Esophagus muscularis mucosa (tissue), 4 donors: ENCODE results near the gene CROCC2. TPM values are rescaled to one million over a fixed set of nuclear protein-coding genes. Genes with fewer than 3 reads are reported as not detected.

Source experiments
- DNase-seq: peaks from one replicate; pipeline ENCODE4 v3.0.0-alpha.2; 2017; ENCODE audit errors: extremely low spot score
- H3K27ac ChIP-seq, 4 donors: fragments of 200-600 bp; sonication (generic); replicated peaks in 1 of 4; 1 replicate in 3 of 4; 2 replicates in 1 of 4; pipeline ENCODE4 v1.5.1; 2016 to 2019; ENCODE audit warnings: mild to moderate bottlenecking in 1 of 4
- H3K27me3 ChIP-seq, 4 donors: fragments of 200-600 bp; sonication (generic); one replicate each; pipeline versions ENCODE4 v1.5.1 to v1.6.0; 2016 to 2019
- H3K36me3 ChIP-seq, 4 donors: fragments of 200-600 bp; sonication (generic); one replicate each; pipeline ENCODE4 v1.5.1; 2016 to 2019
- H3K4me1 ChIP-seq, 4 donors: fragments of 200-600 bp; sonication (generic); one replicate each; pipeline ENCODE4 v1.5.1; 2016 to 2019
- H3K4me3 ChIP-seq, 4 donors: fragments of 200-600 bp; sonication (generic); 1 replicate in 2 of 4; 2 replicates in 2 of 4; pipeline ENCODE4 v1.5.1; 2016 to 2019; ENCODE audit warnings: mild to moderate bottlenecking in 4 of 4, moderate library complexity in 1 of 4
- H3K9me3 ChIP-seq, 4 donors: fragments of 200-600 bp; sonication (generic); 1 replicate in 3 of 4; 2 replicates in 1 of 4; pipeline ENCODE4 v1.5.1; 2016 to 2019
- CTCF ChIP-seq, 3 experiments: fragments of 200-600 bp in 2 of 3; fragments of 450-650 bp in 1 of 3; sonication (generic) in 2 of 3; IDR thresholded peaks; one replicate each; pipeline ENCODE4 v1.5.1; 2017 to 2019; ENCODE audit warnings: antibody characterized with exemption in 3 of 3, mild to moderate bottlenecking in 2 of 3, moderate library complexity in 1 of 3
- EP300 ChIP-seq: sonication (generic); formaldehyde crosslinking; IDR thresholded peaks from one replicate; pipeline ENCODE4 v1.6.1; 2017; ENCODE audit warnings: antibody characterized with exemption
- POLR2A ChIP-seq: fragments of 450-650 bp; IDR thresholded peaks from one replicate; pipeline ENCODE4 v1.6.1; 2017; ENCODE audit warnings: antibody characterized with exemption, moderate library complexity, mild to moderate bottlenecking, low read depth
- POLR2AphosphoS5 ChIP-seq, 2 donors: sonication (generic); formaldehyde crosslinking; IDR thresholded peaks; one replicate each; pipeline ENCODE4 v1.6.1; 2017; ENCODE audit warnings: antibody characterized with exemption in 2 of 2
- WGBS: methylation state at CpG from one replicate; pipeline ENCODE4 v1.1.5; 2018; 5-methylcytosine and 5-hydroxymethylcytosine counted together
- intact Hi-C: fragments of 100-400 bp; cut with DNase I; formaldehyde crosslinking; loops from one replicate; pipeline ENCODE4 v1.15.1; 2023
- total RNA-seq, 4 donors: library from RNA; depleted of rRNA; stranded (reverse); fragments of >200 nt; gene quantifications; one replicate each; pipeline versions ENCODE4 v1.1.0 to v1.2.1, GENCODE V29; 2016

CROCC2 gene
- total RNA-seq, 4 donors from 2014 or later = not detected

- DNase-seq = peak; percentile 96
- TF ChIP-seq EP300 (no peak), POLR2AphosphoS5 (IDR thresholded peaks at IDR 0.05) (peak; percentile 44 to 59), CTCF (IDR thresholded peaks at IDR 0.05) (peak in 1 of 3 experiments; percentile 7)
- Histone ChIP-seq H3K4me1 (peaks cover 22 to 53% (median 43%) of the 10 kb centered on the region in 4 donors), H3K4me3 (peak within 1 kb of the TSS; percentile 64 to 76 (median 68)), H3K27me3 (no peaks in the 10 kb centered on the region), H3K36me3 (peaks cover 0 to 19% (median 4%) of the 10 kb centered on the region in 4 donors), H3K9me3 (peaks cover 0 to 3% (median under 1%) of the 10 kb centered on the region in 4 donors), H3K27ac (peak within 1 kb of the TSS; percentile 69 to 82 (median 74))
- 18% methylated on average over 8 of the region's 61 CpGs for WGBS
- intact Hi-C loops = no loop called here
These were observed 91.9 kb downstream of the CROCC2 start, which contains the start of gene SNED1 for GRCh38 chr2:240997856-240998705. Gene SNED1 (plus strand): TSS chr2:240998618. CDS start chr2:240998838, 220 bp downstream.

- no peak for TF ChIP-seq POLR2AphosphoS5 (IDR thresholded peaks at IDR 0.05)
- TF ChIP-seq POLR2A = no peak
- TF ChIP-seq CTCF (IDR thresholded peaks at IDR 0.05) = no peak
- no peak for TF ChIP-seq EP300
- peak overlapping the region; percentile 62 to 79 (median 68) for H3K27ac ChIP-seq
- WGBS = no CpG with 5 or more reads among the region's 51 CpGs
- intact Hi-C loops = no loop called here
- no peaks in the 10 kb centered on the region for H3K27me3 ChIP-seq
- H3K4me1 ChIP-seq = peaks cover 22 to 53% (median 43%) of the 10 kb centered on the region in 4 donors
- H3K4me3 ChIP-seq = peak overlapping the region; percentile 64 to 76 (median 68)
- DNase-seq = no peak
- peaks cover 0 to 9% (median 5%) of the 10 kb centered on the region in 4 donors for H3K9me3 ChIP-seq
- H3K36me3 ChIP-seq = peaks cover 0 to 25% (median 8%) of the 10 kb centered on the region in 4 donors
These were observed 92.5 kb downstream of the CROCC2 start for GRCh38 chr2:240998706-240998994.

- no peak for TF ChIP-seq POLR2A
- no peak for TF ChIP-seq POLR2AphosphoS5 (IDR thresholded peaks at IDR 0.05)
- no peak for TF ChIP-seq CTCF (IDR thresholded peaks at IDR 0.05)
- no peak for TF ChIP-seq EP300
- DNase-seq = no peak
- H3K27ac ChIP-seq = peak overlapping the region; percentile 62 to 79 (median 68)
- peaks cover 0 to 30% (median 9%) of the 10 kb centered on the region in 4 donors for H3K36me3 ChIP-seq
- peak overlapping the region; percentile 64 to 76 (median 68) for H3K4me3 ChIP-seq
- no peaks in the 10 kb centered on the region for H3K27me3 ChIP-seq
- 46% methylated on average over 5 of the region's 71 CpGs for WGBS
- intact Hi-C loops = no loop called here
- peaks cover 0 to 14% (median 11%) of the 10 kb centered on the region in 4 donors for H3K9me3 ChIP-seq
- H3K4me1 ChIP-seq = peaks cover 22 to 52% (median 42%) of the 10 kb centered on the region in 4 donors
These were observed 93.1 kb downstream of the CROCC2 start for GRCh38 chr2:240998995-240999791.

GRCh38 chr2:240999873-241000541 is 93.9 kb downstream of the CROCC2 start:
- Histone ChIP-seq H3K4me1 (peaks cover 22 to 44% (median 38%) of the 10 kb centered on the region in 4 donors), H3K27ac (peak overlapping the region in 1 of 4 donors; percentile 70), H3K36me3 (peaks cover 0 to 35% (median 9%) of the 10 kb centered on the region in 4 donors), H3K27me3 (no peaks in the 10 kb centered on the region), H3K9me3 (peaks cover 0 to 21% (median 18%) of the 10 kb centered on the region in 4 donors), H3K4me3 (peak overlapping the region; percentile 64 to 76 (median 68))
- TF ChIP-seq POLR2A = no peak
- no peak for TF ChIP-seq CTCF (IDR thresholded peaks at IDR 0.05)
- TF ChIP-seq POLR2AphosphoS5 (IDR thresholded peaks at IDR 0.05) = no peak
- TF ChIP-seq EP300 = no peak
- WGBS = 88% methylated on average over 15 of the region's 19 CpGs
- intact Hi-C loops = no loop called here
- DNase-seq = no peak
